ENCODE results near the gene P2RX3. TPM values are rescaled to one million over a fixed set of nuclear protein-coding genes. Genes with fewer than 3 reads are reported as not detected.
A peak's percentile ranks its signal among the peaks of the same experiment; 100 is the strongest.

P2RX3 gene
- total RNA-seq, 4 donors from 2014 or later: not detected

- no peak for TF ChIP-seq CTCF (IDR thresholded peaks at IDR 0.05)
Observed at GRCh38 chr11:57353036-57353435, 14.9 kb downstream of the P2RX3 start.

GRCh38 chr11:57353446-57353845 is 15.3 kb downstream of the P2RX3 start:
- DNase-seq (ENCODE audit: low spot score): no peak
- TF ChIP-seq CTCF (IDR thresholded peaks at IDR 0.05): no peak
- ATAC-seq (ENCODE audit: low FRiP score): no peak

More at GRCh38 chr11:57353036-57353435, 14.9 kb downstream of the P2RX3 start:
- ATAC-seq (ENCODE audit: low FRiP score) (no peak), DNase-seq (ENCODE audit: low spot score) (no peak)

- no peak for TF ChIP-seq CTCF (IDR thresholded peaks at IDR 0.05)
- ATAC-seq (ENCODE audit: low FRiP score) (no peak), DNase-seq (ENCODE audit: low spot score) (no peak)
Observed at GRCh38 chr11:57353852-57354251, 15.7 kb downstream of the P2RX3 start.

GRCh38 chr11:57354699-57355098 is 16.5 kb downstream of the P2RX3 start:
- no peak for DNase-seq (ENCODE audit: low spot score)
- ATAC-seq (ENCODE audit: low FRiP score): no peak

GRCh38 chr11:57356268-57356667 is 18.1 kb downstream of the P2RX3 start:
- ATAC-seq (ENCODE audit: low FRiP score): no peak
- TF ChIP-seq CTCF (IDR thresholded peaks at IDR 0.05): no peak
- DNase-seq (ENCODE audit: low spot score): no peak

More at GRCh38 chr11:57354699-57355098, 16.5 kb downstream of the P2RX3 start:
- TF ChIP-seq CTCF (IDR thresholded peaks at IDR 0.05): no peak

- ATAC-seq (ENCODE audit: low FRiP score) (no peak), DNase-seq (ENCODE audit: low spot score) (no peak)
- no peak for TF ChIP-seq CTCF (IDR thresholded peaks at IDR 0.05)
Observed at GRCh38 chr11:57357310-57357709, 19.2 kb downstream of the P2RX3 start.

- peak; percentile 35 for ATAC-seq (ENCODE audit: low FRiP score)
- DNase-seq (ENCODE audit: low spot score): no peak
- no peak for TF ChIP-seq CTCF (IDR thresholded peaks at IDR 0.05)
Observed at GRCh38 chr11:57357856-57358255, 19.7 kb downstream of the P2RX3 start.
